ENCODE measurements around the gene RTP2.

The RTP2 gene

DNA sequence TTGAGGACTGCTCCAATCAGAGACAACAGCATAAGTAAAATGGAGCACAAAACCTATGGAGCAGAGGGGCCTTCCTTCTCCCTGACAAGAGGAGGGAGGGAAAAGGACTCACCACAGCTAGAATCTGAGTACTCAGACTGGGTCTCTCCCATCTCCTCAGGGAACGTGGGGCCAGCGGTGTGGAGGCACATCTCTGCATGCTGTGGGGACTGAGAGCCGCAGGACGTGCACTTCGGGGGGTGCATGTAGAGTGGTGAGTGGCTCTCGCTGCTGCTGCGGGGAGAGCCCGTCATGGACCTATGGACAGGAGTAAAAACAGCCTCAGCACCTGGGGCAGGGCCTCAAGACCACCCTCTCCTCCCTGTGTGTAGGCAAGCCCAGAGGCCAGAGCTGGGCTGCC lies 25.9 kb upstream of the RTP2 start:
- no peak overlapping the region for H3K4me2 ChIP-seq (ENCODE audit: low read length, poor library complexity, severe bottlenecking)
- no peak overlapping the region for H3K27ac ChIP-seq (ENCODE audit: low read length, poor library complexity, severe bottlenecking)
- no peak overlapping the region for H3K4me3 ChIP-seq (ENCODE audit: insufficient read depth in 1 of 2, low read depth in 1 of 2, low read length in 2 of 2)
- no peaks in the 10 kb centered on the region for H3K27me3 ChIP-seq (ENCODE audit: control insufficient read depth in 1 of 2, insufficient read depth in 1 of 2, low read length in 2 of 2)
- no peak for DNase-seq
- WGBS = 97% methylated on average over 8 of the region's 8 CpGs
- no peak overlapping the region for H3K4ac ChIP-seq (ENCODE audit: low read depth in 1 of 2, low read length in 2 of 2)
- no peak overlapping the region for H3K9ac ChIP-seq (ENCODE audit: low read length)
- H2BK15ac ChIP-seq (ENCODE audit: low read depth, poor library complexity, severe bottlenecking) = no peak overlapping the region
- no peak overlapping the region for H2BK12ac ChIP-seq (ENCODE audit: low read length in 2 of 2)
- H2BK120ac ChIP-seq (ENCODE audit: low read depth, low read length) = no peak overlapping the region
- no peak overlapping the region for H3K14ac ChIP-seq (ENCODE audit: low read length in 2 of 2)
- H3K18ac ChIP-seq (ENCODE audit: low read depth in 1 of 2, low read length in 2 of 2) = no peak overlapping the region
- no peaks in the 10 kb centered on the region for H3K9me3 ChIP-seq (ENCODE audit: control insufficient read depth, low read length)
- no peak overlapping the region for H2AK5ac ChIP-seq (ENCODE audit: low read length, severe bottlenecking)
- no peak overlapping the region for H4K8ac ChIP-seq (ENCODE audit: low read length)
- no peak overlapping the region for H4K91ac ChIP-seq (ENCODE audit: low read length)
- H3K23ac ChIP-seq (ENCODE audit: low read length in 2 of 2) = no peak overlapping the region
- no peak overlapping the region for H2BK5ac ChIP-seq (ENCODE audit: low read depth, low read length, poor library complexity, severe bottlenecking)
- H3K79me1 ChIP-seq (replicated peaks; ENCODE audit: low read length, poor library complexity, severe bottlenecking) = peaks cover 16% of the 10 kb centered on the region
- H3K4me1 ChIP-seq (ENCODE audit: control insufficient read depth, insufficient read depth, low read depth, low read length) = no peaks in the 10 kb centered on the region
- H2AFZ ChIP-seq (ENCODE audit: low read depth, low read length) = no peak overlapping the region
- H3K36me3 ChIP-seq (ENCODE audit: control insufficient read depth in 1 of 2, insufficient read depth in 2 of 2, low read depth in 1 of 2, low read length in 2 of 2) = peaks cover 63 to 99% of the 10 kb centered on the region in 2 experiments

DNA sequence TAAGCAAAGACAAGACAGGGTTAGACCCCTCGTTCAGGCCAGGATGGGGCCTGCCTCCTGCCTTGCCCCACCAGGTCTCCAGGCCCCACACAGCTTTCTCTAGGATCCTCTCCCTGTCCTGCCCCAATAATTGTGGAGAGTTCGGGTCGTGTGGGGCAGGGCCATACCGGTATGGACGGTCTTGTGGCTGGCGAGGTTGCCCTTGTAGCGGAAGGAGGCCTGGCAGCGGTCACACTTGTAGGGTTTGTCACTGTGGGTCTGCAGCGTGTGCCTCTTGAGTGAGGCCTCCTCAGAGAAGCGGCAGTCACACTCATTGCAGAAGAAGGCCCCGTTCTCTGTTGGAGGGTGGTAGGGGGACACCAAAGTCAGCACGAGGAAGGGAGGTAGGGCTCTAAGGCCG lies 24.2 kb upstream of the RTP2 start:
- WGBS = 97% methylated on average over 10 of the region's 13 CpGs
- no peak overlapping the region for H2BK5ac ChIP-seq (ENCODE audit: low read depth, low read length, poor library complexity, severe bottlenecking)
- H3K4me1 ChIP-seq (ENCODE audit: control insufficient read depth, insufficient read depth, low read depth, low read length) = no peaks in the 10 kb centered on the region
- no peak overlapping the region for H2AFZ ChIP-seq (ENCODE audit: low read depth, low read length)
- no peak overlapping the region for H3K4me3 ChIP-seq (ENCODE audit: insufficient read depth in 1 of 2, low read depth in 1 of 2, low read length in 2 of 2)
- H3K36me3 ChIP-seq (ENCODE audit: control insufficient read depth in 1 of 2, insufficient read depth in 2 of 2, low read depth in 1 of 2, low read length in 2 of 2) = peaks cover 66 to 98% of the 10 kb centered on the region in 2 experiments
- H2BK12ac ChIP-seq (ENCODE audit: low read length in 2 of 2) = no peak overlapping the region
- no peak overlapping the region for H3K4me2 ChIP-seq (ENCODE audit: low read length, poor library complexity, severe bottlenecking)
- no peak for DNase-seq
- H3K27ac ChIP-seq (ENCODE audit: low read length, poor library complexity, severe bottlenecking) = no peak overlapping the region
- no peak overlapping the region for H2AK5ac ChIP-seq (ENCODE audit: low read length, severe bottlenecking)
- H3K9me3 ChIP-seq (ENCODE audit: control insufficient read depth, low read length) = no peaks in the 10 kb centered on the region
- no peak overlapping the region for H4K91ac ChIP-seq (ENCODE audit: low read length)
- H3K23ac ChIP-seq (ENCODE audit: low read length in 2 of 2) = no peak overlapping the region
- no peak overlapping the region for H4K8ac ChIP-seq (ENCODE audit: low read length)
- H3K14ac ChIP-seq (ENCODE audit: low read length in 2 of 2) = no peak overlapping the region
- no peak overlapping the region for H2BK120ac ChIP-seq (ENCODE audit: low read depth, low read length)
- no peak overlapping the region for H3K18ac ChIP-seq (ENCODE audit: low read depth in 1 of 2, low read length in 2 of 2)
- no peak overlapping the region for H3K4ac ChIP-seq (ENCODE audit: low read depth in 1 of 2, low read length in 2 of 2)
- H2BK15ac ChIP-seq (ENCODE audit: low read depth, poor library complexity, severe bottlenecking) = no peak overlapping the region
- peaks cover 14% of the 10 kb centered on the region for H3K79me1 ChIP-seq (replicated peaks; ENCODE audit: low read length, poor library complexity, severe bottlenecking)
- no peak overlapping the region for H3K9ac ChIP-seq (ENCODE audit: low read length)
- no peaks in the 10 kb centered on the region for H3K27me3 ChIP-seq (ENCODE audit: control insufficient read depth in 1 of 2, insufficient read depth in 1 of 2, low read length in 2 of 2)

DNA sequence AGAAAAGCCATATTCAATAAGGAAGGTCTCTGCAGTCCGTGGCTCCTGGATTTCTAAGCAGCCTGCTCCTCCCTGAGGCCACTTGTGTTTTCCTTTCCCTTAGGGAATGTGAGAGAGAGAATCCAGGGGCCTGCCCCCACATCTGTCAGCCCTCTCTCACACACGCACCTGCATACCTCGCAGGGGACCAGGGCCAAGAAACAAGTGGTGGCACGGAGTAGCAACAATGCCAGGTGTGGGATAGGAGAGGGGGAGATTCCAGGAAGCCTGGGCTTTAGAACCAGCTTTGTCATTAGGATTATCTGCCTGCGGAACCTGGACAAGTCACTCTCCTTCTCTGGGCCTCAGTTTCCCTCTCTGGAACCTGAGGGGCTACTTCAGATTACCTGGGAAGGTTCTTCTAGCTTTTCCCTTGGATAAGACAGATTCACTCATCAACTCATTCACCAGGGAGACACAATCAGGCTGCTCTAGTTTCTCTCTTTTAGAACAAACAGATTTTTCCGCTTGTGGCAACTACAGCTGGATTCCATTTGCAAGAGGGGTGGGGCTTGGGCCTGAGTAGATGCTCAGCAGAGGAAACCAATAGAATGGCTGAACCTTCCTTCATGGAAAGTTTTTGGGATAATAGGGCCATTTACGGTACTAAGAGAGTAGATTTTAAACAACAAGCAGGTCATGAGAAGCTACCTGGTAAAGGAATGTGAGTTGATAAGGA lies 23.5 kb upstream of the RTP2 start:
- H3K14ac ChIP-seq (ENCODE audit: low read length in 2 of 2) = no peak overlapping the region
- no peak overlapping the region for H2BK15ac ChIP-seq (ENCODE audit: low read depth, poor library complexity, severe bottlenecking)
- 99% methylated on average over 6 of the region's 7 CpGs for WGBS
- H3K4me2 ChIP-seq (ENCODE audit: low read length, poor library complexity, severe bottlenecking) = no peak overlapping the region
- H2BK5ac ChIP-seq (ENCODE audit: low read depth, low read length, poor library complexity, severe bottlenecking) = no peak overlapping the region
- H3K79me1 ChIP-seq (replicated peaks; ENCODE audit: low read length, poor library complexity, severe bottlenecking) = peaks cover 13% of the 10 kb centered on the region
- H4K8ac ChIP-seq (ENCODE audit: low read length) = no peak overlapping the region
- no peak overlapping the region for H3K9ac ChIP-seq (ENCODE audit: low read length)
- no peak overlapping the region for H3K4ac ChIP-seq (ENCODE audit: low read depth in 1 of 2, low read length in 2 of 2)
- H3K9me3 ChIP-seq (ENCODE audit: control insufficient read depth, low read length) = no peaks in the 10 kb centered on the region
- no peak overlapping the region for H4K91ac ChIP-seq (ENCODE audit: low read length)
- no peaks in the 10 kb centered on the region for H3K4me1 ChIP-seq (ENCODE audit: control insufficient read depth, insufficient read depth, low read depth, low read length)
- no peak overlapping the region for H2AK5ac ChIP-seq (ENCODE audit: low read length, severe bottlenecking)
- H3K4me3 ChIP-seq (ENCODE audit: insufficient read depth in 1 of 2, low read depth in 1 of 2, low read length in 2 of 2) = no peak overlapping the region
- H3K36me3 ChIP-seq (ENCODE audit: control insufficient read depth in 1 of 2, insufficient read depth in 2 of 2, low read depth in 1 of 2, low read length in 2 of 2) = peaks cover 69 to 98% of the 10 kb centered on the region in 2 experiments
- no peak overlapping the region for H3K23ac ChIP-seq (ENCODE audit: low read length in 2 of 2)
- H2AFZ ChIP-seq (ENCODE audit: low read depth, low read length) = no peak overlapping the region
- no peak overlapping the region for H3K18ac ChIP-seq (ENCODE audit: low read depth in 1 of 2, low read length in 2 of 2)
- H3K27me3 ChIP-seq (ENCODE audit: control insufficient read depth in 1 of 2, insufficient read depth in 1 of 2, low read length in 2 of 2) = no peaks in the 10 kb centered on the region
- H2BK120ac ChIP-seq (ENCODE audit: low read depth, low read length) = no peak overlapping the region
- H2BK12ac ChIP-seq (ENCODE audit: low read length in 2 of 2) = no peak overlapping the region
- H3K27ac ChIP-seq (ENCODE audit: low read length, poor library complexity, severe bottlenecking) = no peak overlapping the region
- DNase-seq = no peak

DNA sequence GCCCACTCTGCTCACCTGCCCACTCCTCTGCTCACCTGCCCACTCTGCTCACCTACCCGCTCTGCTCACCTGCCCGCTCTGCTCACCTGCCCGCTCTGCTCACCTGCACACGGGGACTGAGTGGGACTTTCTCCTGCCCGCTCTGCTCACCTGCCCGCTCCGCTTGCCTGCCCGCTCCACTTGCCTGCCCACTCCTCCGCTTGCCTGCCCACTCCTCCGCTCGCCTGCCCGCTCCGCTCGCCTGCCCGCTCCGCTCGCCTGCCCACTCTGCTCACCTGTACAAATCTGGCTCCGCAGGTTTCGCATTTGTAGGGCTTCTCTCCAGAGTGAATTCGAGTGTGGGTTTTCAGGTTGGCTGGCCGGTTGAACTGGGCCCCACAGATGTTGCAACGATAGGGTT lies 22.9 kb upstream of the RTP2 start:
- Histone ChIP-seq H2BK12ac (ENCODE audit: low read length in 2 of 2) (no peak overlapping the region), H2AK5ac (ENCODE audit: low read length, severe bottlenecking) (no peak overlapping the region), H4K91ac (ENCODE audit: low read length) (no peak overlapping the region), H2BK15ac (ENCODE audit: low read depth, poor library complexity, severe bottlenecking) (no peak overlapping the region), H3K23ac (ENCODE audit: low read length in 2 of 2) (no peak overlapping the region), H3K4me2 (ENCODE audit: low read length, poor library complexity, severe bottlenecking) (no peak overlapping the region), H3K79me1 (replicated peaks; ENCODE audit: low read length, poor library complexity, severe bottlenecking) (peaks cover 13% of the 10 kb centered on the region), H3K27ac (ENCODE audit: low read length, poor library complexity, severe bottlenecking) (no peak overlapping the region), H2BK120ac (ENCODE audit: low read depth, low read length) (no peak overlapping the region), H3K27me3 (ENCODE audit: control insufficient read depth in 1 of 2, insufficient read depth in 1 of 2, low read length in 2 of 2) (no peaks in the 10 kb centered on the region), H3K36me3 (ENCODE audit: control insufficient read depth in 1 of 2, insufficient read depth in 2 of 2, low read depth in 1 of 2, low read length in 2 of 2) (peaks cover 66 to 98% of the 10 kb centered on the region in 2 experiments), H3K14ac (ENCODE audit: low read length in 2 of 2) (no peak overlapping the region), H3K4me1 (ENCODE audit: control insufficient read depth, insufficient read depth, low read depth, low read length) (no peaks in the 10 kb centered on the region), H3K4ac (ENCODE audit: low read depth in 1 of 2, low read length in 2 of 2) (no peak overlapping the region), H3K9ac (ENCODE audit: low read length) (no peak overlapping the region), H2AFZ (ENCODE audit: low read depth, low read length) (no peak overlapping the region), H3K18ac (ENCODE audit: low read depth in 1 of 2, low read length in 2 of 2) (no peak overlapping the region), H3K9me3 (ENCODE audit: control insufficient read depth, low read length) (no peaks in the 10 kb centered on the region), H2BK5ac (ENCODE audit: low read depth, low read length, poor library complexity, severe bottlenecking) (no peak overlapping the region), H4K8ac (ENCODE audit: low read length) (no peak overlapping the region), H3K4me3 (ENCODE audit: insufficient read depth in 1 of 2, low read depth in 1 of 2, low read length in 2 of 2) (no peak overlapping the region)
- WGBS = 99% methylated on average over 19 of the region's 22 CpGs
- no peak for DNase-seq

All from mesenchymal stem cell (in vitro differentiated cells and primary cell).